GM19035 (cell line): Measurements from ENCODE around the gene SLC24A3.

ENCODE experiments used
- ATAC-seq: cut with Tn5 transposase; IDR thresholded peaks from one replicate; pipeline ENCODE4 v1.9.1; 2021; ENCODE audit not compliant: unreplicated experiment

SLC24A3 gene

DNA sequence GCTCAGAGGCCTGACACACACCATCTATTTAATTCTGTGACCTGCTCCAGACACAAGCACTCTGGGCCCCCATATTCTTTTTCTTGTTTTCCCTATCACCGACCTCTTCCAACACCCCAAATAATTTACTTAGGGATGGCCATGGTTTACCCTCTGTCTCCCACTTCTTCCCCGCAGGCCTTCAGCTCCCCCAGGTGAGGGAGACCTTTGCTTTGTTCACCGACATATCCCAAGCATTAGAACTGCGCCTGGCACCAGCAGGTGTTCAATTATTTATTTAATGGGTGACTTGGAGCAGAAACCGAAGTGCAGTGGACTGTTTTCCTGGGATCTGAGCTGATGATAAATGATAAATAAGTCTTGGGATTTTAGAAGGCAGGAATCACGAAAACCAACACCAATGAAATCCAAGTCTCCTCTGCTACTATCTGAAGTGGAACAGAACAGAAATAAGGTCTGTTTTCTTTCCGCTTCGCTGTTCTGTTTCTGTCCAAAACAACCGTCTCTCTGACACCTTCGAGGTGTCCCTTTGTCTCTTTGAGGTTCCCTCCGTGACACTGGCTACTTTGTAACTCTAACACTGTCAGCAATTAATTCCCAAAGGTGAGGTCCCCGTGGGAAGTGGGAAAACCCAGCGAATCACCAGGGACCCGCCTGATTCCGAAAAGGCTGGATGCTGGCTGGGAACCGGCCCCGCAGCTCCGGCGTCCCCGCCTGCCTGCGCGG lies 544.5 kb downstream of the SLC24A3 start:
- ATAC-seq, result no peak

DNA sequence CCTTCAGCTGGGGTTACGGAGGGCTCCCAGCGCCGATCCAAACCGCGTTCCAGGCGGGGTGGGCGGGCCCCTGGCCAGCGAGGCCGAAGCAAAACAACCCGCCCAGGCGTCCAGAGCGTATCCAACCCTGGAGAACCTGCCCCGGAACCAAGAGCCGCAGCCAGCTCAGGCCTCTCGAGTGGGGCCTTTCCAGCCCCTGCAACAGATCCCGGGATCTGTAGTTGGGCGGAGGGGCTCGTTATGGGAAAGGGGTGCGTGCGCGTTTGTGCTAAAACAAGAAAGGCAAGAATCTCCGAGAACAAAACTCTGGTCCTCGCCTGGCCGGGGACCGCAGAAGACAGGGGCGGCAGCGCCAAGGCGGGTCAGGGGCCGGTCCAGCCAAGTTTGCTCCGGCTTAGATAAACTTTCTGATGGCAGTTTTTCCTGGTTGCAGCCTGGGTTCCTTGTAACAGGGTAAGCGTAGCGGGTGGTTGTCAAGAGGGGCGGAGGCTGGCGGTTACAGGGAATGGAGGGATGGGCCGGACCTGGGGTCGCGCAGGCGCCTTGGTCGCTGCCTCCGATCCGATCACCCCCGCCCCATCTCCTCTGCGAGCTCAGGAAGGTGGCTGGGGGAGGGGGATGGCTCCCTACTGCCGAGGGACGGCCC lies 545.2 kb downstream of the SLC24A3 start:
- no peak for ATAC-seq

DNA sequence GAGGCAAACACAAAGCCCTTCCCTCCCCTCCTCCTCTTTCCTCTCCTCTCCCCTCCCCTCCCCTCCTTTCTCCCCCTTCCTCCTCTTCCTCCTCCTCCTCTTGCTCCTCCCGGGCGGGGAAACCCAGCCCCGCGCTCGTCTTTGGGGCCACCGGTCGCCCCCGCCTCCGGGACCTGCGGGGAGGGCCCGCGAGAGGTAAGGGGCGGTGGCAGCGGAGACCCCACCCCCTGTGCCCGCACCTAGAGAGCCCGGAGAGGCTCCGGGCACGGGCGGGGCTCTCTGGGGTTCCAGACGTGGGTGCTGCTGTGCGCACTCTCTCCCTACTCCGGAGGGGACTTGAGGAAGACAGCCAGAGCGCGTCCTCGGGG lies 545.7 kb downstream of the SLC24A3 start, which contains the start of gene RIN2:
TSS of gene RIN2 (plus strand) at position 126 of the 368 bp plus-strand sequence. CDS start 131,344 bp downstream, outside the sequence.
- no peak for ATAC-seq

DNA sequence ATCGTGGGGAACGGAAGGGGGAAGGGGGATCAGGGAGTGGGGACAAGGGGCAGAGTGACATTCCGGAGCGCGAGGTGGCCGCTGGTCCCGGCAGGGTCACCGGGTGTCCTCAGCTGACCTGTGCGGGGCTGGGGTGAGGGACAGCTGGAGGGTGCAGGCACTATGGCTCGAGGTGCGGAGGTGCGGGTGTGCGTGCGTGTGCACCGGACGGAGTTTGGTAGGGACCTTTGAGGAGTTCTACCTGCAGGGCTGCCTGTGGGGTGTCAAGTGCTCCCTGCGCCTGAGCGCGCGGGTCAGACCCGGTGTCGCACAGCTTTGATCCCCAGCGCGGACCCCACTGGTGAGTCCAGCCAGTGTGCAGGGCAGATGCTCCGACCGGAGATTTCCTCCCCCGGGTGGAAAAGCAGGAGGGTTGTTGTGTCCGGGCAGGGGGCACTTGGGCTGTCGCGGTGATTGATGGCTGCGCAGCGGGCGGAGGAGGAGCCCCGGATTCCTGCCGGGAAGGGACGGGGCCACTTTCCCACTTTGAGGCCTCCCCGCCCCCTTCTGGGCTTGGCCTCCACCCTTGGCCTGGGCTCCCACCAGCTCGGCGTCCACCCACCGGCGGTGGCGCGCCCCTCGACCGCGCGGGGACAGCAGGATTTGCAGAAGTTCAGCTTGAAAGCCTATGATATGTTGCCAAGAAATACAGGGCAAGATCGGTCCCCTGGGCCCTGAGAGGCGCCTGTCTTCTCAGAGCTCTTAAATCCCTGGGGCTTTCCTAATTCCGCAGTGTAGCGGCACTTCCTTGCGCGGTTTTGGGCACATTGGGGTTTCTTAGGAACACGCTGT lies 546.3 kb downstream of the SLC24A3 start:
- ATAC-seq, result no peak

DNA sequence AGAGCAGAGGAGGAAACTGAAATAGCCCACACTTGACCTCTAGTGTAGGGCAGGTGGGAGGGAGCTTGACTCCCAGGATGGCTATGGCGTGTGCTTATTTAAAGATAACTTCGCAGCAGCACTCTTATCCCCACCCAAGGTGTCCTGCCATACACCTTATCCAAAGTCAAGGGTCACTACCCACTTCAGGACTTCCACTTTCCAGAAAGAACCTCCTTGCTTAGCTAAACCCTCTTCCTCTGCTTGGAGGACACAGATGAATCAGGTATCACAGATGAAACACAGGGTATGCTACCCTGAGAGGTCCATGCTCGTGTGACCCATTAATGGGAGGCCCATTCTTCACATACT lies 547.9 kb downstream of the SLC24A3 start:
- ATAC-seq, result no peak

DNA sequence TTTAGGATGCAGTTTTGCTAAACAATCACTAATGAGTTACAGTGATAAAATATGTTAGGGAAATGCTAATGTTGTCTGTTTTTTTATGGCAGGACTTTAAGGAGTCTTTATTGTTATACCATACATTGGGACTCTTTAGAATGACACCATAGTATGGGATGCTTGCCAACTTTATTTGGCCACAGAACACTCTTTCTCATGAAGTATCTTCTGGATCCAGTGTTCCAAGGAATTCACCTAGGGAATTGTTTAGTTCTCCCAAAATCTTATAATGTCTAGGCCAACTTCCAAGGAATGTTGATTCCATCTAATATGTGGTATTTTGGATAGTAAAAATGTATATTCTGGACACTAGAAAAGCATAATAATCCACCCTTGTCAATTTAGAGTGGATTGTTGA lies 548.9 kb downstream of the SLC24A3 start:
- ATAC-seq, result no peak

DNA sequence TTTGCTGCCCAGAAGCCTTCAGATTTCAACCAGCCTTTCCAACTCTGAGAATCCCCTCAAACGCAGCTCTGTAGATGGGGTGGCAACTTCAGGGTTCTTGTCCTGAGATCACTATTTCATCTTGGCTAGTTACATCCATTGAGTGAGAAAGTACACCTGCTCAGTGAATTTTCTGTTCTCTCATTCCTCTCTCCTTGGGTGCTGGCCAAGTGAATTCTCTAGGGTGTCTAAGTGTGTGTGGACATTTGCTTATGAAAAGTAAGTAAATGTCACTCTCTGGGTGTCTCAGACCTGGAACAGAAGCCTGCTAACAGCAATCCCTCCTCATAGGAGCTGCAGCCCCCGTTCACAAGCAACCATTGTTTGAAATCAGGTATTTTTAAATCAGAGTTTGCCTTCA lies 549.4 kb downstream of the SLC24A3 start:
- ATAC-seq, result no peak

DNA sequence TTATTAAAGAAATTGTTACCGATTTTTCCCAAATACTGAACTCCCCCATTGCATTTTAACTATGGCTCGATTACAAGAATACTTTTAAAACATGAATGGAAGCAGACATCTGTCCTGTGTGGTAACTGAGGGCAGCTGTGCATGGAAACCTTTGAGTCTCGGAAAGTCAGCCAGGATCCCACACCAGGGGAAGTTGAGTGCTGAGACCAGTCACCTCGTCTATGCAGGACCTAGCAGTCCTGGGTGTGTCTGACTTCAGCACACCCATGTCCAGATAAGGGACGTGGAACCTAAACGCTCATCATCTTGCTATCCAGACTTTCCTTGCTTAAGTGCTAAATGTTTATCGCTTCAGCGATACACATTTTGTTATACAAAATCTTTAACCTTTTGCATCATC lies 551.8 kb downstream of the SLC24A3 start:
- ATAC-seq, result no peak

DNA sequence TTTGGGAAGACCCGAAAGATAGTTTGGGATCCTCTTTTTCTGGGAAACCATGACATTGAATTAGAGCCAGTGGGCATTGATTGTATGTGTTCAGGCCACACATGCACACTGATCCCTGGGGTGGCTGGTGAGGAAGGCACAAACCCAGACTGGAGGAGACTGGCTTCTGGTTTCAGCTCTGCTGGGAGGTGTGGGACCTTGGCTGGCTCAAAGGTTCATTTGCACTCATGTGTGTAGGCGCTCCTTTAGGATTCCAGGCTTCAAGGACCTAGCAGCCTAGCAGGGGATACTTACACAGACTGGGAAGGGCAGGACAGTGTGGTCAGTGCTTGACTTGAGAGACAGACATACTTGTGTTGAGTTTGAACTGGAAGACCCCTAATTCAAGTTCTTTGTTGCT lies 552.8 kb downstream of the SLC24A3 start:
- ATAC-seq, result no peak

DNA sequence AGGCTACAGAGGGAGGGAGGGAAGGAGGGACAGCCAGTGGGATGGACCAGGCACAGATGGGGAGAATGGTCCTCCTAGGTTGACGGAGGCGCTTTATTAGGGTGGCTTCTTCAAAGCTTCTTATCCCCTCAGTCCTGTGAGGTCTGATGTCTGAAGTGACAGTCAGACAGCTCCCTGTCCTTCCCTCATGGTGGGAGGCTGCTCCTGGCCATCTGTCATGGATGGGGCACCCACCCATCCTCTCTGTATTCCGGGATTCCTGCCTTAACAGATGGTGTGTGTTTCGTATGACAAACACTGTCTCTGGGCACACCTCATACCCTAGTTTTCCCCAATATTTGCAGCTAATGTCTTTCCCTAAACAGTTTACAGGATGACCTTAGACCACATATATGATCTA lies 553.5 kb downstream of the SLC24A3 start:
- ATAC-seq, result no peak

DNA sequence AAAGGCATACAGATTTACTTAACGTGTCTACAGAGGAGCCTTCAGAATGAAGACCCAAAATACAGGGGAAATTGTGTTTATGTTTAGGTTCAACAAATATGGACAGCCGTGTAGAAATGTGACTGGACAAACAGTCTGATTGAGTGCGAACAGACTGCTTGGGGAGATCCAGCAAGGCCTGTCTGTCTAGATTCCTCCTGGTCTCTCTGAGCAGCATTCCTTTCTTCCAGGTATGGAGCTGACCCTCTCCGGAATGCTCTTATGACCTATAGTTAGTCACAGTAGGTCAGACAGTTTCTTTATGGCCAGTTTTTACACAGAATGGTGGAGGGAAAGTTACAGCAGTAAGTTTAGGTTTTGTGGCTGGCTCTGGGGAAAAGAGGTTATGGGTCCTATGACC lies 554.6 kb downstream of the SLC24A3 start:
- ATAC-seq, result no peak

DNA sequence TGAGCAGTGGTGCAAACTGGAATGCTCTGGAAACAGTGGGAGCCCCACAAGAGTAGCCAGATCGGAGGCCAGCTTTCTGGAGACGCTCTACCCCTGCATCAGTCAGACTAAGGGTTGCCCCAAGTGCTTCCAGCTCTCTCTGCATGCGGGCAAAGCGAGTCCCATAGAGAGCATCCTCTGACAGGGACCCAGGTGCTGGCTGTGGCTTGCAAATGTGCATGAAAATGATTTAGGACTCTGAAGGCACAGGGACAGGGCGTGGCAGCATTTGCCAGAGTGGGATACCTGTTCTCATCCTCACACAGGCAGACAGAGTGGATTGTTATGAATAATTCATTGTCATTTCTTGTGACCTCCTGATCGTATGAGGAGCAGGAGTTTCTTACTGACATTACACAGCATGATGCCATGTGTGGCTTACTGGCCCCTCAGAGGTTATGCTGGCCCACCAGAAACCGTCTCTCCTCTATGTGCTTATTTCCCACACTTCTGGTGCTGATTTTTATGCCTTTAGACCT lies 555.9 kb downstream of the SLC24A3 start:
- ATAC-seq, result no peak

DNA sequence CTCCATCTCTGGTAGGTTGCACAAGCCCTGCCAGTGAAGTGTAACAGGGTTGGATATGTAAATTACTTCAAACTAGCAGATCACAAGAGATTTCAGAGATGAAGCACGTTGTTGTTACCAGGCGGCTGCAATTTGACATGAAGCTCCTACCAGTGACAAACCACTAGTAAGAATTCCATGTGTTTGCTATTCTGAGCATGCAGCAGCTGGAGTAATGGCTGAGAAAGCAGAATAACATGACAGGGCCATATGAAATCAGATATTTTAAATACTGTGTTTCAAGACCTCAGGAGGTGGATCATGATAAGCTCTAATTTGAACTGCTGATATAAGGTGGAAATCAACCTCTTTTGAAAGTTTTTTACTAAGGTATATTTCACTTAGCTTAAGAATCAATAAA lies 557.1 kb downstream of the SLC24A3 start:
- ATAC-seq, result no peak

DNA sequence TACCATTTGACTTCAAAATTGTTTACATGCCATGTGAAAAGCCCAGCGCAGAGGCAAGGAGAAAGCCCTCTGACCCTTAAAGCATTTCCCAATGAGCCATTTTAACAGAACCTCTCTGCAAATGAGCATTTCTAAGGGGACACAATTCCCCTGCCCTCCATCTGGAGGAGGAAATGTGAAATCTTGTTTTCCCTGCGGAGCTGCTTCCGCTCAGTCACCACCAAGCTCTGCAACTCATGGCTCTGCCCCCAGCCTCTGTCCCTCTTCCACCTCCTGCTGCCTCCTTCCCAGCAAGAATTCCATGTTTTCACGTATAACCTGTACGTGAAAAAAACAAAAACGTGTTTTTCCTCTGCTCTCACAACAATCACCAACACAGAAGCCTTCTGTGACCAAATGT lies 557.9 kb downstream of the SLC24A3 start:
- no peak for ATAC-seq

DNA sequence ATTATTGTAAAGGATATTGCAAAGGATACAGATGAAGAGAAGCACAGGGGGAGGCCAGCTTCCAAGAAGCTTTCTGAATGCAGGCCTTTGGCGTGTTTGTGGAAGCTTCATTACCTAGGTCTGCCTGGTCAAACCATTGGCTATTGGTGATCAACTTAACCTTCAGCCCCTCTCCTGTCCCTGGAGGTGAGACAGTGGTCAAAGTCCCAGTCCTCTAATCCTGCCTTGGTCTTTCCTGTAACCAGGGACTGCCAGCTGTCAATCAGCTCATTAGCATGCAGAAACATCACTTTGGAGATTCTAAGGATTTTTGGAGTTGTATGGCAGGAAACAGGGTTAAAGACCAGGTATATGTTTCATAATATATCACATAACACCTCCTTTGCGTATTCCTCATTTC lies 558.6 kb downstream of the SLC24A3 start:
- ATAC-seq, result no peak
